Measurements from ENCODE around the gene BOK.

DNA sequence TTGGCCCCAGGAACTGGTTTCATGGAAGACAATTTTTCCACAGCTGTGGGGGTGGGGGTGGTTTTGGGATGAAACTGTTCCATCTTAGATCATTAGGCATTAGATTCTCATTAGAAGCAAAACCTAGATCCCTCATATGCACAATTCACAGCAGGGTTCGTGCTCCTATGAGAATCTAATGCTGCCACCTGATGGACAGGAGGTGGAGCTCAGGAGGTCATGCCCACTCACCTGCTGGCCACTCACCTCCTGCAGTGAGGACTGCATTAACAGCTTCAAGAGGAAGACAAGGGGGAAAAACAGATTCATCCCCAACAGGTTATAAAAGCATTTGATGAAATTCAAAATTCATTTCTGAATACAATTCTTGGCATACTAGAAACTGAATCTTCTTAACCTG is 39.9 kb downstream of the BOK start:
- TF ChIP-seq, protein P1, sequence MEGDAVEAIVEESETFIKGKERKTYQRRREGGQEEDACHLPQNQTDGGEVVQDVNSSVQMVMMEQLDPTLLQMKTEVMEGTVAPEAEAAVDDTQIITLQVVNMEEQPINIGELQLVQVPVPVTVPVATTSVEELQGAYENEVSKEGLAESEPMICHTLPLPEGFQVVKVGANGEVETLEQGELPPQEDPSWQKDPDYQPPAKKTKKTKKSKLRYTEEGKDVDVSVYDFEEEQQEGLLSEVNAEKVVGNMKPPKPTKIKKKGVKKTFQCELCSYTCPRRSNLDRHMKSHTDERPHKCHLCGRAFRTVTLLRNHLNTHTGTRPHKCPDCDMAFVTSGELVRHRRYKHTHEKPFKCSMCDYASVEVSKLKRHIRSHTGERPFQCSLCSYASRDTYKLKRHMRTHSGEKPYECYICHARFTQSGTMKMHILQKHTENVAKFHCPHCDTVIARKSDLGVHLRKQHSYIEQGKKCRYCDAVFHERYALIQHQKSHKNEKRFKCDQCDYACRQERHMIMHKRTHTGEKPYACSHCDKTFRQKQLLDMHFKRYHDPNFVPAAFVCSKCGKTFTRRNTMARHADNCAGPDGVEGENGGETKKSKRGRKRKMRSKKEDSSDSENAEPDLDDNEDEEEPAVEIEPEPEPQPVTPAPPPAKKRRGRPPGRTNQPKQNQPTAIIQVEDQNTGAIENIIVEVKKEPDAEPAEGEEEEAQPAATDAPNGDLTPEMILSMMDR (conservative IDR thresholded peaks at IDR 0.05; ENCODE audit: low read depth, low read length), result peak; percentile 55
- TF ChIP-seq EZH2phosphoT487 (IDR thresholded peaks at IDR 0.05; ENCODE audit: borderline replicate concordance, low read length) (no peak), EZH2 (IDR thresholded peaks at IDR 0.05; ENCODE audit: low read length, unreplicated experiment) (no peak)

Measured in PC-3 (cell line).